A172 (cell line): Measurements from ENCODE around the gene ASIP. TPM values are rescaled to one million over a fixed set of nuclear protein-coding genes. Genes with fewer than 3 reads are reported as not detected.
"Not testable (repeated sequence)": the region's sequence is repeated elsewhere in the genome, so short reads cannot be mapped to it uniquely, and the experiment has no call there.

ENCODE experiments used
- DNase-seq: peaks from one replicate; pipeline ENCODE4 v3.0.0-alpha.2; 2015; ENCODE audit warnings: low spot score
- total RNA-seq: library from RNA; depleted of rRNA; stranded (reverse); fragments of >200 nt; shearing (Covaris generic); gene quantifications from 2 replicates; pipeline ENCODE4 v1.2.3, GENCODE V29; 2014

ASIP gene
- total RNA-seq, 1 experiment from 2014 or later, result not detected

DNA sequence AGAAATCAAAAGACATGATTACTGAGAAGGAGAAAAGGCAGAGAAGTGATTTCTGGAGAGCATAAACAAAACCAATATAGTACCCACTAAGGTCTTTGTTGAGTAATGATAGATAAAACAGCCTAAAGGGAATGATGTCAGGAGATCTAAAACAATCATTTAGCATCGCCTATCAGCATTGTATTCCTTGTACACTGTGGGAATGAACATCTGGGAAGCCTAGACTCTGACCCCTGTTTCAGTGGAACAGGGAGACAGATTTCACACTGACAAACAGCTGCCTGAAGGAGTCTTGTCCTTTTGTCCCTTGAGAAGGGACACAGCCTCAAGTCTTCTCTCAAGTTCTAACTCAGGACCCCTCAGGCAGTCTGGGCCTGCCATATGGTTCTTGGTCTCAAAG, 1.7 kb downstream of the ASIP start:
- DNase-seq, result no peak

DNA sequence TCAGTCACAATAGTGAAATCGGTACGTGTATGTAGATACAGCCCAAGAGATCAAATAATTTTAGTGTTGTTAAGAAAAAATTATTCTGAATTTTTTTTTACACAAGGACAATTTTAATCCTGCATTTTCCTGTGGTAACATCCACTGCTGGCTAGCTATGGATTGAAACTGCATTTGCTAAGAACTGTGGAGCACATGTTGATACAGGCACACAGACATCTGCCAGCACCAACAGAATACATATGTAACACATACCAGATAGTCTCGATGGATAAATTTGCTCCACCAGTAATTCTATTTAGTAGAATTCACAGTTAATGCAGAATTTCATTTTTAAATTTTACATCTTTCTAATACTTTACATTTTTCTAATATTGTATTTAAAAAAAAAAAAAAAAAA, 2.2 kb downstream of the ASIP start:
- no peak for DNase-seq

DNA sequence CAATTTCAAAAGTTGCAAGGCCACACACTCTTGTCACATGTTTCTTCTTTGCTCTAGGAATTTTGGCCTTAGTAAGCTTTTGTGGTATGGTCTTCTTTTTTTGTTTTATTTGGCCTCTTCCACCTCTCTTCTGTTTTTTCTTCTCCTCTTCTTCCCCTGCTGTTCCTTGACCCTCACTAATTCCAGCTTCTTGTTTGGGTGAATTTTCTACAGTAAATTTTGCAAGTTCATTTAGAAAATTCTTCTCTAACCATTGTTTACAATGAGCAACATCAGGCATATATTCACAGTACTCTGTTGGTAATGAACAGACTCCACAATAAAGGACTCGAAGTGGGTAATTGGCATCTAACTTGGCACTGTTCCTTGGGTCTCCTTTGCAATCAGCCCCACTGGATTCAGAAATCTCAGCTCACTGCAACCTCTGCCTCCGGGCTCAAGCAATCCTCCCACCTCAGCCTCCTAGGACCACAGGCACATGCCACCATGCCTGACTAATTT, 5.0 kb downstream of the ASIP start:
- no peak for DNase-seq

DNA sequence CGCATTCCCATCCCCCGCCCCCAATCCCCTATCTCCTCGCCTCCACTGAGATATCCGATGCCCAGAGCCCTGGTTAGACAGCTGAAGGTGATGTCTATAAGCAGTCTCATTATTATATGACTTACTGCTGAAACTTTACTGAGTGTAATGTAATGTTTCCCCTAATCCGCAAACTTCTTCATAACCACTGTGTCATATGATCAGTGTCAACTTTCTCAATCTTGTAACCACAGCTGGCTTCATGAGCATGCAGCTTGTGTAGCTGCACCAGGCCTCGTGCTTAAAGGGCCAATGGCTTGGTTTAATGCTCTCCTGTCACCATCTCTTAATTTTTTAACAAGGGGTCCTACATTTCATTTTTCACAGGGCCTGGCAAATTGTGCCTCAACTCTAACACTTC, 8.1 kb downstream of the ASIP start:
- no peak for DNase-seq

DNA sequence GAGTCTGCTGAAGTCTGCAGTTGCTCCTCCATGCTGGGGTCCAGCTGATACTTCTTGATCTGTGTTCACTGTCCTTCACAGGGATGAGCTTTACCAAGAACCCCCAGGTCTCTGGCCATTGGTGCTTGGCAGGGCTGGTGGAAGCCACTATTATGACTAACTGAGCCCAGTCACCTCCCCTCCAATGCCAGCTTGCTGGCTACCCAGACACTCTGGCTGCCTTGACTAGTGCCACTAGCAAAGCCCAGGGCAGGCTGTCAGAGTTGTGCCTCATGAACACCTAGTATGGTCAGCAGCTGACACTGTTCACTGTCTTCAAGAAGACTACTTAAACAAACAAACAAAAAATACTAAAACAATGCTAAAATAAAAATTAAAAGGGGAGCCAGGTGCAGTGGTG, 8.8 kb downstream of the ASIP start:
- DNase-seq, result no peak

DNA sequence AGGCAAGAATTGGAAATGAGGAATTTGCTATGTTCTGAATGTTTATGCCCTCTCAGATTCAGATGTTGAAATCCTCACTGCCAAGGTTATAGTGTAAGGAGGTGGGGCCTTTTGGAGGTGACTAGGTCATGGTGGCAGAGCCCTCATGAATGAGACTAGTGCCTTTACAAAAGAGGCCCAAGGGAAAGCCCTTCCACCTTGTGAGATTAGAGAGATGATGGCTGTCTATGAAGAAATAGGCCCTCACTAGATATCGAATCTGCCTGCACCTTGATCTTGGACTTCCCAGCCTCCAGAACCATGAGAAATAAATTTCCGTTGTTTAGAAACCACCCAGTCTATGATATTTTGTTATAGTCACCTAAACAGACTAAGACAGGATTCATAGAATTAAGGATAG, 10.4 kb downstream of the ASIP start:
- no peak for DNase-seq

DNA sequence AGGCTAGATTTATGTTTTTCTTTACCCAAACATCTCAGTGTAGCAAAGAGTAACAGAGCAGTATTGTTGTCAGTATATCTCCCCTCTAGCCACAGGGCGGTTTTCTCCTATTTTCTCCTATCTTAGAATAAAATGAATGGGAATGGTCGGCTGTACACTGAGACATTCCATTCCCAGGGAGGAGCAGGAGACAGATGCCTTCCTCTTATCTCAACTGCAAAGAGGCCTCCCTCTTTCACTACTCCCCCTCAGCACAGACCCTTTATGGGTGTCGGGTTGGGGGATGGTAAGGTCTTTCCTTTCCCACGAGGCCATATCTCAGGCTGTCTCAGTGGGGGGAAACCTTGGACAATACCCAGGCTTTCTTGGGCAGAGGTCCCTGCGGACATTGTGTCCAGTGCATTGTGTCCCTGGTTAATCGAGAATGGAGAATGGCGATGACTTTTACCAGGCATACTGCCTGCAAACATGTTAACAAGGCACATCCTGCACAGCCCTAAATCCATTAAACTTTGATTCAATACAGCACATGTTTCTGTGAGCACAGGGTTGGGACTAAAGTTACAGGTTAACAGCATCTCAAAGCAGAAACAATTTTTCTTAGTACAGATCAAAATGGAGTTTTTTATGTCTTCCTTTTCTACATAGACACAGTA, 11.3 kb downstream of the ASIP start:
- DNase-seq, result not testable (repeated sequence)

DNA sequence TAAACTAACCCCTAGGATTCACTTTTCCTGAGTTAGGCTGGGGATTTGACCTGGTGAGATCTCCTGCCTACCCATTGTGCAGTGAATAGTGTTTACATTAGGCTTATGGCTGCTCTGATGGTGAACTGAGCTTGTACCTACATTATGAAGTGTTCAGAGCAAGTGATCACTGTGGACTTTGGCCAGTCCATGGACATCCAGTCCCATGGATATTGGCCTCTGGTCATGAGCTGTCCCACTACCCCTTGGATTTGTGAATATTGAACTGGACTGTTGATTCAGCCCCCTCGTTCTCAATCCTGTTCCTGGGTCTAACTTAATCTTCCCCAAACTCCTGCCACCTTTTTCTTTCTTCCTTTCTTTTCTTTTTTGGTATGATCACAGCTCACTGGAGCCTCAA, 13.8 kb downstream of the ASIP start:
- no peak for DNase-seq

DNA sequence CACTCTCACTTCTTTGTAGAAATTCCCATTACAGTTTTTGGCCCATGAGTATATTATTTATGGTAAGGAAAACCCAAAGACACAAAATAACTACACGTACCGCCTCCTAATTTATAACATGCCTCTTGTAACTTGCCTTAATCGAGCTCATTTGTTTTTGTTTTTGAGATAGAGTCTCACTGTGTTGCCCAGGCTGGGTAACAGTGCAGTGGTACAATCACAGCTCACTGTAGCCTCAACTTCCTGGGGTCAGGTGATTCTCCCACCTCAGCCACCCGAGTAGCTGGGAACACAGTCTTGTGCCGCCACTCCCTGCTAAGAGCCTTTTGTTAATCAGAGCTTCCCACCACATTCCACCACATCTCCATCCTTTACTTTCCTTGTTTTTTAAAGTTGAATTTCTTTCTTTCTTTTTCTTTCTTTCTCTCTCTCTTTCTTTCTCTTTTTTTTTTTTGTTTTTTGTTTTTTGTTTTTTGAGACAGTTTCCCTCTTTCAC, 15.5 kb downstream of the ASIP start:
- no peak for DNase-seq

DNA sequence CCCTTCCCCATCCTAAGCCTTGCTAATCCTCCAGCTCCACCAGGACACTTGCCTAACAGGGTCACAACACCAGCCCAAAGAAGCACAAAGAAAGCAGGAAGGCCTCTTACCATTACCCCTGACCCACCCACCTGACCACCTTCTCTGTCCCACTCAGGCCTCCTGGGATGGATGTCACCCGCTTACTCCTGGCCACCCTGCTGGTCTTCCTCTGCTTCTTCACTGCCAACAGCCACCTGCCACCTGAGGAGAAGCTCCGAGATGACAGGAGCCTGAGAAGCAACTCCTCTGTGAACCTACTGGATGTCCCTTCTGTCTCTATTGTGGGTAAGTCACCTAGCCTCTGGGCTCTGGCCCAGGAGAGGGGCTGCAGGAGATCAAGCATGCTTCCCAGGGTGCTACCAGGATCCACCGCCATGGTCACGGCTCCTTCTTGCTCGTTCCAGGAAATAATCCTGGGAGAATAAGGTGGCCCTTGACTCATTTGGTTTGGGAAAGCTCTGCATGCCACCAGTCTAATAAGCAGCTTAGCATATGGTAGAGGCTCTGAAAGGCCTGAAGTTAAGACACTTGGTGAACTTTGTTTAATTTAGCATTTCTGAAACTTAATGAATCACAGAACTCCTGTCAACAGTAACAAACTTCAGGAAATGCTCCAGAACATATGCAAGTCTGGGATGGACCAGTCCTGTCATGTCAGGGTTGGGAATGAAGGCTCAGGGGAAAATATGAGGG, 19.2 kb downstream of the ASIP start:
- DNase-seq, result no peak

DNA sequence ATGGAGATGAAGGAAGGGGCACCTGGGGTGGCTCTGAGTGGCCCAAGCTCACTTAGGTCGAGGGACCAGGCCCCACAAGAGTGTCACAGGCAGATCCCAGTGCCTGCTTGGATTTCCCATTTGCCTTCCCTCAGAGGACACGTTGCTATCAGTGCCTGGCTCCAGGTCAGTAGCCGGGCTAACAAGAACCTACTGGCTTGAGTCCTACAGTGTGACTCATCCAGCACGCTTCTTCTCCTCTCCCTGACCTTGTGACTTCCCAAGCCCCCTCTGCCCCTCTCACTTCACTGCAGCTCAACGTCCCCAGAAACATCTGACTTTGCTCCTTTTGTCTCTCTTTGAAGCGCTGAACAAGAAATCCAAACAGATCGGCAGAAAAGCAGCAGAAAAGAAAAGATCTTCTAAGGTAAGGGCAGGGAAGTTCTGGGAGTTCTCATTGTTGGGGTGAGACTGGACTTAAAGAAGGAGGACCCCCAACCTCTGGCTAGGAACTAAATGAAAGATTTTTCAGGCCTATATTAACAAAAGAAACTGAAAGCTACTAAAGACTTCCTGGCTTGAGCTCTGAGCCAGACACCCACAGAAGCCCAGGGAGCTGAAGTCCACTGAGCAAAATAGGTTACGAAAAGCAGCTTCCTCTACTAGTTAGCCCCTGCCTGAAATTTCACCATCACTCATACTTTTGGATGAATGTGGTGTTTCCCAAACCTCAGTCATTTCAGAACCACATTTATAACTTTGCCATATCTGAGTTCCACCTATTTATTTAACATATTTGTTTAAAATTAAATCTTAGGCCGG, 21.5 kb downstream of the ASIP start:
- peak; percentile 50 for DNase-seq

DNA sequence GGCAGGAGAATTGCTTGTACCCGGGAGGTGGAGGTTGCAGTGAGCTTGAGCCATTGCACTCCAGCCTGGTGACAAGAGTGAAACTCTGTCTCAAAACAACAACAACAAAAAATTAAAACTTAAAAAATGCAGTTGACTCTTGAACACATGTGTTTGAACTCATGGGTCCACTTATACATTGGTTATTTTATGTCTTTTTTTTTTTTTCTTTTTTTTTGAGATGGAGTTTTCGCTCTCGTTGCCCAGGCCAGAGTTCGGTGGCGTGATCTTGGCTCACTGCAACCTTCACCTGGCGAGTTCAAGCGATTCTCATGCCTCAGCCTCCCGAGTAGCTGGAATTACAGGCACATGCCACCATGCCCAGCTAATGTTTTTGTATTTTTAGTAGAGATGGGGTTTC, 22.2 kb downstream of the ASIP start:
- DNase-seq, result not testable (repeated sequence)

DNA sequence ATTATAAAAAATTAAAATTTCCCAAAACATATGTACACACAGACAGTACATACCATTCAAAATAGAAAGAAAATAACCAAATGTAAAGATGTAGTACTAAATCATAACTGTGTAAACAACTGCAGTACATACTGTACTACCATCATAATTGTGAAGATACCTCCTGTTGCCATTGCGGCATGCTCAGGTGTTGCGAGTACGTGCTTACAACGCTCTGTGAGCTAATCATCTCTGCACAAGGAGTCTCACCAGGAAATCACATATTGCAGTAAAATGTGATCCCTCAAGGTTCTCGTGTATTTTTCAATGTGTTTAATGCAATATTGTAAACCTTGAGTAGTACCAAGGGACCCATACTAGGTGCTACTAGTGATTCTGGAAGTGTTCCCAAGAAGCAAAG, 22.9 kb downstream of the ASIP start:
- DNase-seq, result no peak

DNA sequence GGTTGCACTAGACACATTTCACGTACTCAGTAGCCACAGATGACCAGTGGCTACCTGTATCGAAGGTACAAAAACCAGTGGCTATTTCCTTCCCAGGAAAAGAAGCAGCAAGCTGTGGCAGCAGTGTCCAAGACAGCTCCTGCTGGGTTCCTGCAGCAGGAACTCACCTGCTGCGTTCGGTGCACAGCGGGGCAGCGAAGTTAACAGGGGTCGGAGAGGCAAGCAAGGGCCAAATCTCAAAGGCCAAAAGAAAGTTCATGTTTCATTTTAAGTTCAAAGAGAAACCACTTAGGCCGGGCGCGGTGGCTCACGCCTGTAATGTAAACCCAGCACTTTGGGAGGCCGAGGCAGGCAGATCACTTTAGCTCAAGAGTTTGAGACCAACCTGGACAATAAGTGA, 26.9 kb downstream of the ASIP start:
- no peak for DNase-seq

DNA sequence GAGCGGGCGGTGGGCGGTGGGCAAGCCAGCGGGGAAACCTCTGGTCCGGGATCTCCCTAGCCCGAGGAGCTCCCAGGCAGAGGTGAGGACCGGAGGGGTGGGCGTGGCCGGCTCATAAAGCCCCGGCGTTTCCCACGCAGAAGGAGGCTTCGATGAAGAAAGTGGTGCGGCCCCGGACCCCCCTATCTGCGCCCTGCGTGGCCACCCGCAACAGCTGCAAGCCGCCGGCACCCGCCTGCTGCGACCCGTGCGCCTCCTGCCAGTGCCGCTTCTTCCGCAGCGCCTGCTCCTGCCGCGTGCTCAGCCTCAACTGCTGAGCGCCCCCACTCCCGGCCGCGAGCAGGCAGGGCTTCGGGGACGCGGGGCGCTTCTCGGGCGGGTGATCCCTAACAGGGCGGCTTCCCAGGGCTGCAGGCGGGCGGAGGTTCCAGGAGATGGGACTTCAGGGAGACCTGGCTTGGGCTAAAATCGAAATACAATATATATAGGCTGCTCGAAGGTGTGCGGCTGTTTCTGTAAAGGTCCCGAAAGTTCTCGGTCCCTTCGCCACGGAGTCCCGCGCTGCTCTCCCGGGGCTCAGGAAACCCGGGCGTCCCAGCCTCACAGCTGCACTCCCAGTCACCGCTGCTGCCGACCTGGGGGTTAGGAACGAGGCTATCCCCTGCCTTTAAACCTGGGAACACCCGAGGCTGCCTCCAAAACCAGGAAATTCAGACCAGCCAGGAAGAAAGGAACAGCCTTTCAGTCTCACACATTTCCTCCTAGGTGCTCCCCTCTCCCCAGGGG, 27.8 kb downstream of the ASIP start:
- DNase-seq, result no peak

DNA sequence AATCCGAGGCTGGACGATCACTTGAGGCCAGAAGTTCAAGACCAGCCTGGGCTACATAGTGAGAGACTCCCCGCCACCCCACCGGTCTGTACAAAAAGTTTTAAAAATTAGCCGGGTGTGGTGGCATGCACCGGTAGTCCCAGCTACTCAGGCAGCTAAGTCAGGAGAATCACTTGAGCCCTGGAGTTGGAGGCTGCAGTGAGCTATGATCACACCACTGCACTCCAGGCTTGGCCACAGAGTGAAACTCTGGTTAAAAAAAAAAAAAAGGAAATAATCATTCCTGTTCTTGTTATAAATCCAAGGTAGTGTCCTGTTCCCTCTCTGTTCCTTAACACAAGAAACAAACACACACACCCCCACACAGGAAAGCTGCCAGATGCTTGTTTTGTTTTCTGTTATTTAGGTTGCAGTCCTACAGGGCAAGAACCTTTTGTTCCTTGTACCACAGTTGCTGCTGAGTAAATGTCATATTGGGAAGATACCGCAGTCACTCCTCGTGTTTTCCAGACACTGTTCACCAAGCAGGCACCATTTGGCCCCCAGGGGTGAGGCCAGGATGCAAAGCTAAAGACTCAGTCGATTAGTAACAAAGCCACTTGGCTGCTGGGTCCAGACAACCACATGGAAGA, 28.9 kb downstream of the ASIP start:
- no peak for DNase-seq

DNA sequence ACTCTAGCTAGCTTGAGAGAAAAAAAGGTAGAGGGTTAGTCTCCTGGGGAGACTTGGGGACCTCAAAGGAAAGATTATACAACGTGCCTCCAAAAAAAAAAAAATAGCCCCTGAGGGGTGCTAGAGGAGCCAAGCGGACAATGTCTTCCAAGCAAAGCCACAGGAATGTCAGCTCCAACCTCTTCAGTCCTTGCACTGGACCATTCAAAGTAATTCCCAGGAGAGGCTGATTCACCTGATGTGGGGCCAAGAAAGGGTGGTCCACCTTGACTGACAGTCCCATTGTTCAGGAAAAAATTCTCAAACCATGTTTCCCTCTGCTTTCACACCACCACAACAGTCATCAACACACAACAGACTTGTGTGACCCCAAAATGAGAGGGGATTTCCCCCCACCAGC, 30.7 kb downstream of the ASIP start:
- DNase-seq, result peak; percentile 87

DNA sequence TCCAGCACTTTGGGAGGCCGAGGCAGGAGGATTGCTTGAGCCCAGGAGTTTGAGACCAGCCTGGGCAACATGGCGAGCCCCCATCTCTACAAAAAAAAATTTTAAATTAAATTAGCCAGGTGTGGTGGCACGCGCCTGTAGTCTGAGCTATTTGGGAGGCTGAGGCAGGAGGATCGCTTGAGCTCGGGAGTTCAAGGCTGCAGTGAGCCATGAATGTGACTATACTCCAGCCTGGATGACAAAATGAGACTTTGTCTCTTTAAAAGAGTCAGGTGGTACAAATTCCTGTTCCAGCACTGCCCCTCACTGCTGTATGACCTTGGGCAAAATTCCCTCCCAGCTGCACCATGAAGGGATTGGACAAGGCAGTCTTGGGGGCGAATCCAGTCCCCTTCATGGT, 33.5 kb downstream of the ASIP start:
- DNase-seq, result no peak

DNA sequence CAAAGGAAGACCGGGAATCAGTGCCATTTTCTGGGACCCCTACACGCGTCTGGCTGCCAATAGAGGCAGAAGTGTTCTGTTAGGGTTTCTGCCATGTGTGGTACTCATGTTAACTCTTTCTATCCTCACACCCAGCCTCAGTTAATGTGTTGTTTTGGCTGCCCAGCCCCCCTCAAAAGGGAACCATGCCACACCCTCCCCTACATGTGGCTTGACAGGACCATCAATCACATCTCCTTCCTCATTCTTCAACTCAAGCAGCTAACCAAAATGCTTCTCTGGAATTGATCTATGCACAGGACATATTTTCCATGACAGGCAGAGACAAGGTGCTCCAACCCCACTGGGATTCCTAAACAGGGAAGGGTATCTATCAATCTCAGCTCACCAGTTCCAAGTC, 40.0 kb downstream of the ASIP start:
- no peak for DNase-seq

DNA sequence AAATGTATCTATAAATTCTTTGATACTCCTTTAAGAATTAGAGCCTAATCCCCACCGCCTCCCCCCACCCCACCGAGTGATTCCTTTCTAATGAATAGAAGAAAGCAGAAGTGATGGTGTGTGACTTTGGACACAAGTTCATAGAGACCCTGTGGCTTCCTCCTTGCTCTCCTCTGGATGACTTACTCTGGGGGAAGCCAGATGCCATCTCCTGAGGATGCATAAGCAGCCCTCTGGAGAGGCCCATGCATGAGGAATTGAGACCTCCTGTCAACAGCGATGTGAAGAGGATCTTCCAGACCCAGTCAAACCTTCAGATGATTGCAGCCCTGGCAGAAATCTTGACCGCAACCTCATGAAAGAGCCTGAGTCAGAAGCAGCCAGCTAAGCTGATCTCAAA, 40.8 kb downstream of the ASIP start:
- no peak for DNase-seq

DNA sequence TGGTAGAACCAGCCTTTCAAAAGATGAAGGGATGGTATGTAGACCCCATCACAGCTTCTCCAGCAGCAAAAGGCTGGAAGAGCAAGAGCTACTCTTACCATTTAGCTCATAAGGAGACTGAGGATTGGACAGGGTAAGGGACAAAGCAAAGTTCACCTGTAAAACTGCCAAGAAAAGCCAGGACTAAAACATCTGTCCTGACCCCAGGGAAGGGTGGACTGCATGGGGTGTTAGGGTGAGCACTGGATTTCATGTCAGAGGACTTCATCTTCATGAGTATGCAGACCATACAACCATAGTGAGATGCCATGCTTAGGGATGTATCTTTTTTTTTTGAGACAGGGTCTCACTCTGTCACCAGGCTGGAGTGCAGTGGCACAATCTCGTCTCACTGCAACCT, 42.6 kb downstream of the ASIP start:
- no peak for DNase-seq
